Upper lobe of right lung (tissue), 1 donor: ENCODE data around the gene ADIPOR2. TPM values are rescaled to one million over a fixed set of nuclear protein-coding genes. Genes with fewer than 3 reads are reported as not detected.
A peak's percentile ranks its signal among the peaks of the same experiment; 100 is the strongest.

Experiments
- ATAC-seq: fragments of 200-7000 bp; cut with Tn5 transposase; one replicate; pipeline ENCODE4 v1.9.1; 2020; ENCODE audit warnings: mild to moderate bottlenecking, moderate library complexity
- DNase-seq: peaks from one replicate; pipeline ENCODE4 v3.0.0-alpha.2; 2020
- H3K27ac ChIP-seq: fragments of 200-600 bp; one replicate; pipeline ENCODE4 v1.8.0; 2022
- H3K27me3 ChIP-seq: fragments of 200-600 bp; one replicate; pipeline ENCODE4 v1.8.0; 2022; ENCODE audit warnings: mild to moderate bottlenecking
- H3K36me3 ChIP-seq: fragments of 200-600 bp; one replicate; pipeline ENCODE4 v1.8.0; 2022
- H3K4me1 ChIP-seq: fragments of 200-600 bp; one replicate; pipeline ENCODE4 v1.8.0; 2022
- H3K4me3 ChIP-seq: fragments of 200-600 bp; one replicate; pipeline ENCODE4 v1.8.0; 2022; ENCODE audit warnings: mild to moderate bottlenecking
- H3K9me3 ChIP-seq: fragments of 200-600 bp; one replicate; pipeline ENCODE4 v1.8.0; 2022
- intact Hi-C: fragments of 100-400 bp; cut with DNase I; formaldehyde crosslinking; loops from one replicate; pipeline ENCODE4 v1.11.0; 2022
- total RNA-seq: library from RNA; stranded (reverse); fragmentation: NEBNext Ultra II Directional; extraction: Animal tissue kit (Norgen Biotek cat#: 25700); gene quantifications from one replicate; pipeline ENCODE4 v1.2.1, GENCODE V29; 2021
- TF ChIP-seq, protein P1 (sequence below): fragments of 200-600 bp; IDR thresholded peaks from one replicate; pipeline ENCODE4 v1.8.0; 2022; ENCODE audit warnings: antibody characterized with exemption
- donor health status: DM: no; HTN: yes; CAD: no; lungs with severe emphysema.

Gene ADIPOR2
- total RNA-seq, 1 donor from 2014 or later, result 96.0 TPM

DNA sequence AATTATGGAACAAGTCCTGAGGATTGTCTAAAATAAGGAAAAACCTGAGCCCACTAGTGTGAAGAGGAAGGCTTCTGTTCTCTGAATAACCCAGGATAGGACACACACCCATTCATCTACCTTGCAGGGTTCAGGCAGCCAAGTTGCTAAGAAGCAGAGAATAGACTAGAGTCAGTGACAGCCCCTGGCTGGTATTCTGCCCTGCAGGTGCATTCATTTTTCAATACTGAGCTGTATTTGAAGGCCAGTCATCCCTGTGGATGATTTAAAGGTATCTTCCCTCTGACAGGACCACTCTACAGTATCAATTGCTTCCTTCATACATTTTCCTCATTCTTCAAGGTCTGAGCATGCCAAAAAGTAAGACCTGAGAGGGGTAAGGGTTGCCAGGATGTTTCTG, 38.9 kb upstream of the ADIPOR2 start:
- H3K27me3 ChIP-seq, result no peaks in the 10 kb centered on the region
- no peaks in the 10 kb centered on the region for H3K36me3 ChIP-seq
- DNase-seq (no peak), ATAC-seq (no peak)
- H3K4me1 ChIP-seq, result no peaks in the 10 kb centered on the region
- intact Hi-C loops, result loop anchor here (5.0 kb wide), 1 partner anchor 140 kb away; no protein-coding TSS in a partner anchor
- H3K27ac ChIP-seq, result no peak overlapping the region
- H3K4me3 ChIP-seq, result no peak overlapping the region
- no peaks in the 10 kb centered on the region for H3K9me3 ChIP-seq
- TF ChIP-seq, protein P1, sequence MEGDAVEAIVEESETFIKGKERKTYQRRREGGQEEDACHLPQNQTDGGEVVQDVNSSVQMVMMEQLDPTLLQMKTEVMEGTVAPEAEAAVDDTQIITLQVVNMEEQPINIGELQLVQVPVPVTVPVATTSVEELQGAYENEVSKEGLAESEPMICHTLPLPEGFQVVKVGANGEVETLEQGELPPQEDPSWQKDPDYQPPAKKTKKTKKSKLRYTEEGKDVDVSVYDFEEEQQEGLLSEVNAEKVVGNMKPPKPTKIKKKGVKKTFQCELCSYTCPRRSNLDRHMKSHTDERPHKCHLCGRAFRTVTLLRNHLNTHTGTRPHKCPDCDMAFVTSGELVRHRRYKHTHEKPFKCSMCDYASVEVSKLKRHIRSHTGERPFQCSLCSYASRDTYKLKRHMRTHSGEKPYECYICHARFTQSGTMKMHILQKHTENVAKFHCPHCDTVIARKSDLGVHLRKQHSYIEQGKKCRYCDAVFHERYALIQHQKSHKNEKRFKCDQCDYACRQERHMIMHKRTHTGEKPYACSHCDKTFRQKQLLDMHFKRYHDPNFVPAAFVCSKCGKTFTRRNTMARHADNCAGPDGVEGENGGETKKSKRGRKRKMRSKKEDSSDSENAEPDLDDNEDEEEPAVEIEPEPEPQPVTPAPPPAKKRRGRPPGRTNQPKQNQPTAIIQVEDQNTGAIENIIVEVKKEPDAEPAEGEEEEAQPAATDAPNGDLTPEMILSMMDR, result no peak

DNA sequence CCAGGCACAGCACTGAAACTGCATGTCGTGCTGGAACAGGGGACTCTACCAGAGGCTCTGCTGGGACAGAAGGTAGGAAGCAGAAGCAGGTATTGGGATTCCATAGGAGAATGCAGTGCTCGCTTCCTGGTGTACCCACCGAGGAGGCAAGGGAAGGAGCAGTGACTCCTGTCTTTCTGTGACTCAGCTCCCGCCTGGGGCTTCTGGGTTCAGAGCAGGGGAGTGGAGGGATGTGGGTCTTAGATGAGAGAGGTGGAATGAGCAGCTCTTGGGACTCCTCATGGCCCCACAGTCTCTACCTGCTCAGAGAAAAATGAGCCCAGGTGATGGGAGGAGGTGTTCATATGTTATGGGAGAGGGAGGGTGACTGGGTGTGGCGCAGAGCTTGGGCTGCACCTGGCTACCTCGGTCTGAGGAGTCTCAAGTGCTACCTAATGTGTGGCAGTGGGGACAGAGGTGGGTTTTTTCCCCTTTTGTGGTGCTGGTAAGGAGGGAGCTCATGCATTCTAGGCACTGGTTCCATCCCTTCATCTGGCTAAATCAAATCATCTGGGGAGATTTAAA, 35.6 kb upstream of the ADIPOR2 start:
- Histone ChIP-seq H3K27ac (no peak overlapping the region), H3K4me1 (peaks cover 15% of the 10 kb centered on the region), H3K4me3 (no peak overlapping the region), H3K27me3 (no peaks in the 10 kb centered on the region), H3K36me3 (no peaks in the 10 kb centered on the region), H3K9me3 (no peaks in the 10 kb centered on the region)
- ATAC-seq (no peak), DNase-seq (no peak)
- intact Hi-C loops, result no loop called here
- TF ChIP-seq, protein P1, result no peak

DNA sequence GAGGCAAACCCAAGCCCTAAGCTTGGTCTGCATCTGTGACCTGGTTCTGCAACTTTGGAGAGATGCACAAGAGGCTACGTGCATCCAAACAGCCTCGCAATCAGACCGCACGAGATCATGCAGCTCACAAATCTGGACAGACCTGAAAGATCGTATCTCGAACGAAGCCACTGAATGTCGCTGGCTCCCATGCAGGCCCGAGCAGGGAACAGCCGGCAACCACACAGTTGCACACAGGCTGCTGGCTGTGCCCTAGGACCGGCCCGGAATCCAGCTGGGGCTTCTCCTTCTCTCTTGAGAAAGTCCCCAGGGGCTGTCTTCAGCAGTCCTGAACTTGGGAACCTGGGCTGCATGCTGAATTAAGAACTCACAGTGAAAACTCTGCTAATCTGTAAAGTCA, 34.0 kb upstream of the ADIPOR2 start:
- ATAC-seq, result no peak
- TF ChIP-seq, protein P1, result no peak
- Histone ChIP-seq H3K4me1 (peaks cover 21% of the 10 kb centered on the region), H3K9me3 (no peaks in the 10 kb centered on the region), H3K4me3 (no peak overlapping the region), H3K36me3 (no peaks in the 10 kb centered on the region), H3K27ac (no peak overlapping the region), H3K27me3 (no peaks in the 10 kb centered on the region)
- no peak for DNase-seq
- intact Hi-C loops, result no loop called here

DNA sequence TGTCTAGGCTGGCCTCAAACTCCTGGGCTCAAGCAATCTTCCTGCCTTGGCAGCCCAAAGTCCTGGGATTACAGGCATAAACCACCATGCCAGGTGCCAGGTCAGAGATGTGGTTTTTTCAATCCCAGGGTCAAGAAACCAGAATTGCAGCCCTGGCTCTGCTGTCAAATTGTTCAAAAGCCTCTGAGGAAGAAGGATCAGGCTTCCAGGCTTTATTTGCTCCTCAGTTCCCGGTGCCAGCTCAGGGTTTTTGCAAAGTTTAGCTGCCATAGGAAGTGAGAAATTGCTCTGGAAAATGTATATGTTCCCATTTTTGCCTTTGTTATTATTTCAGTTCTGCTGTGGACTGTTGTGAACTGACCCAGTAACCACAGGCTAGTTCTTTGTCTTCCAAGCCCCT, 33.2 kb upstream of the ADIPOR2 start:
- peak overlapping the region; percentile 4 for H3K27ac ChIP-seq

DNA sequence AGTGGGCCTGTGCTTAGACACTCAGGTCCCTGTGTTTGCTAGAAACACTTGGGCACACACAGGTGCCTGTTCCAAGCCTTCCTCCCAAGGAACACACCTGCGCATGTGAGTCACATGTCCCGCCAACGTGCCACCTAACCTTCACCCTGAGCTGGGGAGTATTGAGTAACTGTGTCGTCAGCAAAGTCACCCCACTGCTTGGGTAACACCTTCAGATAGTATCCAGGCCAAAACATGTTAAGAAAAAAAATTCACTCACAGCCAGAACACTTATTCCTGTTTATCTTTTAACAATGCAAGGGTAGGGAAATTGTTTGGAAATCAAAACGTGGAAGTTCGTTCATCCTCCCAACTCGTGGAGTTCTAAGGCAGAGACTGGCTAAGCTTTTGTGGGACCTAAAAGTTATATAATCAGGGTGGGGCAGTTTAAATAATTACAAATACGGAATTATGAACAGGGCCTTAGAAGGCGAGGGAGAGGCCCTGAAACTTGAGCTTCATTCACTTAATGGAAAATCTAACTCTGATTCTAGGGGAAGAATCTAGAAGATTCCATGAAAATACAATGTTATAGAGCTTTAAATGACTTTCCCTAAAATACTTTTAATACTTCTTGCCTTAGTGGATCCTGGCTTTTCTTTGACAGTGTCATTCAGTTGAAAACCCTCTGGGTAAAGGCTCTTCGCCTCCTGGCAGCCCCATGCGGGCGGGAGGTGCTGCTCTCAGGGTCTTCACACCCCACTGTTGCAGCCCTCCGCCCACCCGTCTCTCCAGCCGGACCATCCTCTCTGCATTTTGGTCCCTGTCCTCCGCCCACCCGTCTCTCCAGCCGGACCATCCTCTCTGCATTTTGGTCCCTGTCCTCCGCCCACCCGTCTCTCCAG, 30.3 kb upstream of the ADIPOR2 start:
- Histone ChIP-seq H3K4me3 (peak overlapping the region; percentile 19), H3K4me1 (peaks cover 26% of the 10 kb centered on the region), H3K36me3 (no peaks in the 10 kb centered on the region), H3K9me3 (no peaks in the 10 kb centered on the region), H3K27ac (peak overlapping the region; percentile 88), H3K27me3 (no peaks in the 10 kb centered on the region)
- TF ChIP-seq, protein P1, result no peak
- ATAC-seq, result peak; percentile 56
- peak; percentile 93 for DNase-seq
- intact Hi-C loops, result no loop called here

More for the DNA sequence above, 33.2 kb upstream of the ADIPOR2 start:
- H3K4me1 ChIP-seq, result peaks cover 21% of the 10 kb centered on the region
- TF ChIP-seq, protein P1, result no peak
- no peaks in the 10 kb centered on the region for H3K9me3 ChIP-seq
- no peak overlapping the region for H3K4me3 ChIP-seq
- intact Hi-C loops, result no loop called here
- ATAC-seq, result no peak
- DNase-seq, result no peak
- no peaks in the 10 kb centered on the region for H3K27me3 ChIP-seq
- H3K36me3 ChIP-seq, result no peaks in the 10 kb centered on the region
